Stimulated activated CD8-positive, alpha-beta memory T cell treated with anti-CD3 and anti-CD28 coated beads, Interleukin-7, amount 100 ng/mL, for 4 hours (primary cell): ENCODE results near the gene ASTN2.

Experiments used
- DNase-seq, 2 donors: peaks; one replicate each; pipeline ENCODE4 v3.0.0-alpha.2; 2020; ENCODE audit warnings: low read depth in 2 of 2

Gene ASTN2

GRCh38 chr9:116749772-116750171 lies 665.1 kb downstream of the ASTN2 start:
- DNase-seq = no peak

- DNase-seq = no peak
Measured at GRCh38 chr9:116749176-116749575, 665.7 kb downstream of the ASTN2 start.

DNA sequence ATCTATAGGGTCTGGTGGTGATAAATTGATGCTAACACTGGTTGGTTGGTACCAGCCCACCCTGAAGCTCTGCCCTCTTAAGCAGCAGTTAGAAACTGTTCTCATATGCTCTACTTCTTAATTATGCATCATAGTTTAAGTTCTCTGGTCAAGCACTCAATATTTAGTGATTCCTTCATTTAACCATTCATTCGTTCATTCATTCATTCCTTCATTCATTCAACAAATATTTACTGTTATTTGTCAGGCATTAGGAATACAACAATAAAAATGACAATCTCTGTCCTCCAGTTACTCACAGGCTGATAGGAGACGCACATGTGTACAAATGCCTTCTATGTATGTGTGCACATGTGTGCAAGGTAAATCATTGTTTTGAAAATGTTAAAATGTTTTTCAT lies 673.1 kb downstream of the ASTN2 start:
- no peak for DNase-seq

- DNase-seq = no peak
Measured at GRCh38 chr9:116741086-116741740, 673.6 kb downstream of the ASTN2 start.

GRCh38 chr9:116737152-116737546 lies 677.7 kb downstream of the ASTN2 start:
- DNase-seq = peak; percentile 8 to 13

- no peak for DNase-seq
Measured at GRCh38 chr9:116736399-116737151, 678.3 kb downstream of the ASTN2 start.

DNA sequence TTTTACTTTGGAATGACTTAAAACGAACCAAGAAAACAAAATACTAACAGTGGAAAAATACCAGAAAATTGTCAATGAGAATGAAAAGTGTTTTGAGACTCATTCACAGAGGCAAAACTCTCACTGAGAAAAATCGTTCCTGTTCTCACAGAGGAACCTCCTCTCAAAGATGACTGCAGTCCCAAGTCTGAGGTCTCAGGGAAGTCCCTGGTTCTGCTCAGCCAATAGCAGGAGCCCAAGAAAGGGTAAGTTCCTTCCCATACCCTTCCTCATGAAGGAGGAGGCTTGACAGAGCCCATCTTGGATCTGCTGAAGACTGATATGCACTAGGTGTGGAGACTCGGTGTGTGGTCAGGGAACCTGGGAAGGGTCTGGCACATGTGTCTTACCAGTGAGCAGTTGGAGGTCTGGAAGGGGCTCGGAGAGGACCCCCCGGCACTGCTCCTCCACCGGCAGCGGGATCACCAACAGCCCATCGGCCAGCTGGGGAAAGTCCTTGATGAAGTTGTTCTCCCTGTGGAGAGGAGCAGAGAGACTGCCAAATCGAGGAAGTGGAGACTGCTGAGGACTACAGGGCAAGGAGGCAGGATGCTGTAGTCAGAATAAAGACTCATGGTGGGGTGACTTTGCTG lies 681.7 kb downstream of the ASTN2 start:
- no peak for DNase-seq

- no peak for DNase-seq
Measured at GRCh38 chr9:116726602-116727001, 688.3 kb downstream of the ASTN2 start.

- no peak for DNase-seq
Measured at GRCh38 chr9:116724123-116724522, 690.7 kb downstream of the ASTN2 start.

- no peak for DNase-seq
Measured at GRCh38 chr9:116721944-116722343, 692.9 kb downstream of the ASTN2 start.

GRCh38 chr9:116721411-116721810 lies 693.4 kb downstream of the ASTN2 start:
- no peak for DNase-seq

DNA sequence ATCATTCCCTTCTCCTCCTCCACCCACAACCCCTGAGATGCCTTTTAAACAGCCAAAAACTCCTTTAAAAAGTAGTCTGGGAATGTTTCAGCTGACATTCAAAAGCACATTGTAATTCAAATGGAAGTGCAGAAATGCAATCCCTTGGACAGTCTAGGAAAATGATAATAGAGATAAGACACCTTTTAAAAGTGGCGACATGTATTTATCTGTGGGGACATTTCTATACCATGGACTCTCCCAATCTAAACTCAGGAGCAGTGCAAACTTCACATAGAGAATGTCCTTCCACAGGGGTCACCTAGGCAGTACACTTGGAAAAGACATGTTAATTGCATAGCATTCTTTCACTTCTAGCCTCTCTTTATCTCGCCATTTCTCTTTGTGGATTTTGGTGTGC lies 694.7 kb downstream of the ASTN2 start:
- no peak for DNase-seq

DNA sequence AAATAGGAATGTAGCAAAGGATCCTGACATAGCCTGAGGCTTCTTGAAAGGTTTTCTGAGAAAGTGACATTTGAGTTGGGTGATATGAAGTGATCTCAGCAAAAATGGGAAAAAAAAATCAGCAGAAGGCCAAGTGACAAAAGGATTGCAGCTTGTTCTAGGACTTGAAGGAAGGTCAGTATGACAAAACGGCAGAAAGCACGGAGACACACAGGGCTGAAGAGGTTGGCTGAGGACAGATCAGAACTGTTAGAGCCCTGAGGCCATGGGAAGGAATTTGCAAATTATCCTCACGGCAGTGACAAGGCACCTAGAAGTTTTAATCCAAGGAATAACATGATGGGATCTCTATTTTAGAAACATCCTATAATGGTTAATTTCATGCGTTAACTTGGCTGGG lies 696.7 kb downstream of the ASTN2 start:
- DNase-seq = no peak

- DNase-seq = no peak
Measured at GRCh38 chr9:116717150-116717549, 697.7 kb downstream of the ASTN2 start.

- no peak for DNase-seq
Measured at GRCh38 chr9:116716438-116716837, 698.4 kb downstream of the ASTN2 start.

DNA sequence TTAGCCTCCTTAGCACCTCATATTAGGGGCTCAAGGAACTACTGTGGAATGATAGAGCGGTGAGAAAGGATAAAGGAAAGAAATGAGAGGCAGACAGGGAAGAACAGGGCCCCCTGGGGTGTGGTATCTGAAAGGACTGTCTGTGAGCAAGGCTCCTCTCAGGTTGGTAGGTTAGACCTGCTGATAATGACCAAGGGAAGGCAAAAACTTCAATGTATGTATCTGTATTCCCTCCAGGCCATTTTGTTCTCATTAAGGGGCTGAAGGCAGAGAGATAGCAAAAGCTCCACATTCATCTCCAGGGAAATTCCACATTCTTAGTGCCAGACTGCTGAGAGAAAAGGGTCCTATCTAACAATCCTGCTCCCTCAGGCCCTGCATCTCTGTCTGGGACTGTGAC lies 699.1 kb downstream of the ASTN2 start:
- no peak for DNase-seq

DNA sequence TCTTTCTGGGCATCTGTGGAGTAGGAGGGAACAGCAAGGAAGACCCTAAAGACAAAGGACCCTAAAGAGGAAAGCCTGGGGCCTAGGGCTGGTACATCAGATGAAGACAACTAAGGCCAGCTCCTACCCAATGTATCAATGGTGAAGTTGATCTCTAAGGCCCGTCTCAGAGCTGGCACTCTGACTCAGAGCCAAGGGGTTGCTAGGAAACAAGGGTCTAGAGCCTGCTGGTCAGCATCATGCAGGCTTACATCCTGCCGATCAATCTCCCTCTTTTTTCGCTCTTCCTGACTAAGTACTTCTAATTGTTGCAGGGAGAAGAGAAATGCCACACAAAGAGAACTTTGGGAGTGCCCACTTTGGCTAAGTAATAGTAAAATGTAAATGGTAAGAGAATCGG lies 701.6 kb downstream of the ASTN2 start:
- no peak for DNase-seq

- DNase-seq = no peak
Measured at GRCh38 chr9:116712781-116713180, 702.1 kb downstream of the ASTN2 start.

DNA sequence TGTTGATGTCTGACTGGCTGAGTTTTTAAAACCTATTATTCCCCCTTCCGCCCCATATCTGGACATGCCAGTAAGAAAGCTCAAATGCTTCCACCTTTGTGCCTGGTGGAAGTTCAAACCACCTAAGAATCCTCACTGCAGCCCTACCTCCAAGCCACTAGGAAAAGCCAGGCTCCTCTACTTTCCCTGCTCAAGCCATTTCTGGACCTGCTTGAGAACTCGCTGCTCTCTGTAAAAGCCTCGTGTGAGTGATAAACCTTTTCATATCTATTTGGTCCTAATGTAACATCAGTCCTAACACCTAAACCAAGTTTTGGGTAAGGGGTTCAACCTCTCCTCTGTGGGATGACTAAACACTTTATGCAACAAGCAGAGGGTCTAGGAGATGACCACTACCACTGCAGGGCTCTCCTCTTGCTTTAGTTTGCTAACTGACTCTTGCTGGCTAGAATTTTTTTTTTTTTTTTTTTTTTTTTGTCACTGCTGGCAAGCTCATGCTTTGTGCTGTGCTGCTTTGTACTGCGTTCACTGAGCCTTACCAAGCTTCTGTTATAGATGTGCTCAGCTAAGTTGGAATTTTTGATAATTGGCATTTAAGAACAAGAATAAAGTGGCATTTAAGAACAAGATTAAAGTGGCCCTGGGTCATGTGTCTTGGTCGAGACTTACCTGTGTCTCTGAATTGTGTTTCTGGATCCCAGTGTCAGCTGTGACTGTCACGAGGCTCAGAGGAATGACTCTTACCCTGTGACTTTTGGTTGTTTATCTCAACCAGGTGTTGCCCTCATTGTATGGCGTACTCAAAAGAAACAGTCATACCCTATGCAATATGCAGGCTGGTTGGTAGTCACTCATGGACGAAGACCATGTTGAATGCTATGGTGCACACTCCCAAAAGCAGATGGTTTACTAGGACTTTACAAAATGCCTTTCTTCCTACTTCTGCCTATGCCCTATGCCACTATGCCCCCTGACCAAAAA lies 708.3 kb downstream of the ASTN2 start:
- no peak for DNase-seq

GRCh38 chr9:116705531-116705930 lies 709.3 kb downstream of the ASTN2 start:
- DNase-seq = no peak

GRCh38 chr9:116704470-116704869 lies 710.4 kb downstream of the ASTN2 start:
- DNase-seq = no peak

DNA sequence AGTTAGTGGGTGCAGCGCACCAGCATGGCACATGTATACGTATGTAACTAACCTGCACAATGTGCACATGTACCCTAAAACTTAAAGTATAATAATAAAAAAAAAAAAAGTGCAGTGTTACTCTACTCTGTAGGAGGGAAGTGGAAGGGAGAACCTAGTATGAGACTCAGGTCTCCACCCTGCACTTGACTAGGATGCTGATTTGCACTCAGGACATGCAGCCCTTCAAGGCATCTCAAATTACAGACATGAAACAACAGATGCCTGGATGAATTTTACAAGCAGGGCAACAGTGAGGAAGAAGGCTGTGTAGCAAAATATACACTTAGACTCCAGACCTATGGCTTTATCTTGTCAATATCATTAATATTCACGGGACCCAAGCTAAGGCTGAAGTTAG lies 711.2 kb downstream of the ASTN2 start:
- no peak for DNase-seq
